ENCODE measurements around the gene C16orf96. TPM values are rescaled to one million over a fixed set of nuclear protein-coding genes. Genes with fewer than 3 reads are reported as not detected.

C16orf96 gene
- total and polyA plus RNA-seq, 2 experiments from 2014 or later: 0.37 to 2.2 TPM

DNA sequence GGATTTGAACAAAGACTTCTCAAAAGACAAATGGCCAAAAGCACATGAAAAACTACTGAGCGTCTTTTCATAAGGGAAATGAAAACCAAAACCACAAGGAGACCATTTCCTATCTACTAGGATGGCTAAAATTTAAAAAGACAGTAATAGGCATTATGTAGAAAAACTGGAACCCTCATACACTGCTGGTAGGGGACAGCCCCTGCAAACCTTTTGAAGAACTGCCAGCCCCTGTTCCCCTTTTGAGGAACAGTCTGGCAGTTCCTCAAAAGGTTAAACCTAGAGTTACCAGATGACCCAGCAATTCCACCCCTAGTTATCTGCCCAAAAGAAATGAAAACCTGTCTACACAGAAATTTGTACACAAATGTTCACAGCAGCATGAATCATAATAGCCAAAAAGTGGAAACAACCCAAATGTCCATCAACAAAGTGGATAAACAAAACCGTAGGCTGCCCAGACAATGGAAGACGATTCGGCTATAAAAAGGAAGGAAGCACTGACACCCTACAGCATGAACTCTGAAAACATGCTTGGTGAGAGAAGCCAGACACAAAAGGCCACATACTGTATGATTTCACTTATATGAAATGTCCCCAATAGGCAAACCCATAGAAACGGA lies 40.4 kb upstream of the C16orf96 start (continued):
- TF ChIP-seq ZNF462 (CRISPR knock-in tag; IDR thresholded peaks at IDR 0.05) (no peak), JUNB (IDR thresholded peaks at IDR 0.05; ENCODE audit: unreplicated experiment) (no peak), STAT1 (IDR thresholded peaks at IDR 0.05; ENCODE audit: unreplicated experiment) (no peak)

DNA sequence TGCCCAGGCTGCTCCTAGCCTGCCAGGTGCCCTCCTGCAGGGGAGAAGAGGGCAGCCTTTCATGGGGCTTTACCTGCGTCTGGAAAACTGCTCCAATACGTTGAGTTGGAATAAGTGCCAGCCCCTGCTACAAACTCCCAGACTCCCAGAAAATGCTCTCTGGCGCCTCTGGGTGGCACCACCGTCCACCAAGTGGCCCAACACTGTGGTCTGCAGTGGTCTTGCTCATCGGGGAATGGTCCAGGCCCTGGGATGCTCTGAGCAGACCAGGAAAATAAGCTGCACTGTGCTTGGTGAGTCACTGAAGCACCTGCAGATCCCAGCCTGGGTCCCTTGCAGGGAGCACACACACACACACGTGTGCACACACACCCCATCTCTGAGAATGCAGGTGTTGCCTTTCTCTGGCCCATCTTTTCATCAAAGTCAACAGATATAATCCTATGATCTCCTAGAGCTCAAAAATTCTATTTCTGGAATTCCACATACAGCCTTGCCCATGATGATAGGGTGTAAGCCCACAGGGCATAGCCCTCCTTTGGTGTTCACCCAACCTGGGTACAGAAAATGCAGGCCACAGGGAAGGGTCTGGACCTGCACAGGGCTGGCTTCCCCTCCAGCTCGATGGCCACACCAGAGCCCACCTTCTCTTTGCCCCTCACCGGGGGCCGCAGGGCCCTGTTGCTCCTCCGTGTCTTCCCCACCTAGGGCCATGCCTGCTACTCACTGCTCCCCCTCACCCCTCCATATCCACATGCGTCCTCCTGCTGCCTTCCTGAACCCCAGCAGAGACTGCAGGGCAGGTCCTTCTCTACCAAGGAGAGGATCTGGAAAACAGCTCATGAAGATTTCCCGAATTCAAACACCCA lies 38.1 kb upstream of the C16orf96 start:
- TF ChIP-seq, protein P1, sequence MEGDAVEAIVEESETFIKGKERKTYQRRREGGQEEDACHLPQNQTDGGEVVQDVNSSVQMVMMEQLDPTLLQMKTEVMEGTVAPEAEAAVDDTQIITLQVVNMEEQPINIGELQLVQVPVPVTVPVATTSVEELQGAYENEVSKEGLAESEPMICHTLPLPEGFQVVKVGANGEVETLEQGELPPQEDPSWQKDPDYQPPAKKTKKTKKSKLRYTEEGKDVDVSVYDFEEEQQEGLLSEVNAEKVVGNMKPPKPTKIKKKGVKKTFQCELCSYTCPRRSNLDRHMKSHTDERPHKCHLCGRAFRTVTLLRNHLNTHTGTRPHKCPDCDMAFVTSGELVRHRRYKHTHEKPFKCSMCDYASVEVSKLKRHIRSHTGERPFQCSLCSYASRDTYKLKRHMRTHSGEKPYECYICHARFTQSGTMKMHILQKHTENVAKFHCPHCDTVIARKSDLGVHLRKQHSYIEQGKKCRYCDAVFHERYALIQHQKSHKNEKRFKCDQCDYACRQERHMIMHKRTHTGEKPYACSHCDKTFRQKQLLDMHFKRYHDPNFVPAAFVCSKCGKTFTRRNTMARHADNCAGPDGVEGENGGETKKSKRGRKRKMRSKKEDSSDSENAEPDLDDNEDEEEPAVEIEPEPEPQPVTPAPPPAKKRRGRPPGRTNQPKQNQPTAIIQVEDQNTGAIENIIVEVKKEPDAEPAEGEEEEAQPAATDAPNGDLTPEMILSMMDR (conservative IDR thresholded peaks at IDR 0.05; ENCODE audit: low read depth in 2 of 2): peak; percentile 85 to 95
- peak; percentile 13; the same call in 1 of the 2 replicates for TF ChIP-seq POLR2AphosphoS5 (IDR thresholded peaks at IDR 0.05; ENCODE audit: low read depth)
- TF ChIP-seq EZH2phosphoT487 (IDR thresholded peaks at IDR 0.05; ENCODE audit: unreplicated experiment): no peak
- Histone ChIP-seq H3F3A (replicated peaks; ENCODE audit: low read depth) (no peaks in the 10 kb centered on the region; the same call in 1 of the 2 replicates), H3K36me3 (ENCODE audit: insufficient read depth) (no peaks in the 10 kb centered on the region), H3K27me3 (ENCODE audit: insufficient read depth) (no peaks in the 10 kb centered on the region), H2AFZ (no peak overlapping the region), H4K20me1 (replicated peaks; ENCODE audit: insufficient read depth) (peaks cover 26% of the 10 kb centered on the region), H3K4me3 (no peak overlapping the region), H3K27ac (ENCODE audit: low read depth) (peak overlapping the region; percentile 55; the same call in 1 of the 2 replicates), H3K4me2 (no peak overlapping the region), H3K9me2 (ENCODE audit: insufficient read depth) (no peaks in the 10 kb centered on the region), H3K79me2 (replicated peaks; ENCODE audit: insufficient read depth) (peaks cover 33% of the 10 kb centered on the region), H3K4me1 (ENCODE audit: insufficient read depth) (peaks cover 33% of the 10 kb centered on the region)
- H3K4me1 Mint-ChIP-seq: peaks cover 54% of the 10 kb centered on the region
- DNase-seq (ENCODE audit: low spot score) (peak; percentile 87), ATAC-seq (peak; percentile 83)
- no peaks in the 10 kb centered on the region for H3K9me3 Mint-ChIP-seq
- peaks cover 6% of the 10 kb centered on the region; the same call in 2 of the 3 replicates for H3K36me3 Mint-ChIP-seq (ENCODE audit: low read depth)
- H3K4me3 Mint-ChIP-seq: no peak overlapping the region
- H3K27me3 Mint-ChIP-seq (ENCODE audit: insufficient read depth, low read depth, poor library complexity): peaks cover 3% of the 10 kb centered on the region
- H3K27ac Mint-ChIP-seq: peak overlapping the region; percentile 45; the same call in 1 of the 2 replicates

Measured in GM23338 (cell line).